SKM-1 (cell line): ENCODE data around the gene PSTPIP2.
"Not testable (repeated sequence)": the region's sequence is repeated elsewhere in the genome, so short reads cannot be mapped to it uniquely, and the experiment has no call there.

ENCODE experiments used
- DNase-seq: peaks from one replicate; lab custom pipeline; 2025; ENCODE audit not compliant: unreplicated experiment; lab: John Stamatoyannopoulos, UW

Gene PSTPIP2

GRCh38 chr18:45993438-45993837 is 78.6 kb downstream of the PSTPIP2 start:
- DNase-seq = no peak

GRCh38 chr18:45992527-45992926 is 79.5 kb downstream of the PSTPIP2 start:
- not testable (repeated sequence) for DNase-seq

- no peak for DNase-seq
Measured at GRCh38 chr18:45991788-45992187, 80.3 kb downstream of the PSTPIP2 start.

- no peak for DNase-seq
Measured at GRCh38 chr18:45984546-45985235, 87.4 kb downstream of the PSTPIP2 start.

- DNase-seq = no peak
Measured at GRCh38 chr18:45981821-45982220, 90.2 kb downstream of the PSTPIP2 start.

GRCh38 chr18:45980229-45980628 is 91.8 kb downstream of the PSTPIP2 start:
- no peak for DNase-seq

- no peak for DNase-seq
Measured at GRCh38 chr18:45978084-45978483, 94.0 kb downstream of the PSTPIP2 start.

- no peak for DNase-seq
Measured at GRCh38 chr18:45976974-45977373, 95.1 kb downstream of the PSTPIP2 start.

GRCh38 chr18:45976566-45976965 is 95.5 kb downstream of the PSTPIP2 start:
- DNase-seq = no peak

- peak; percentile 69 for DNase-seq
Measured at GRCh38 chr18:45974088-45974536, 97.9 kb downstream of the PSTPIP2 start.

GRCh38 chr18:45967007-45967706 is 104.9 kb downstream of the PSTPIP2 start, which contains the start of gene EPG5:
TSS of gene EPG5 (minus strand) at chr18:45967329. CDS start at chr18:45967239, 90 bp downstream.
- DNase-seq = peak; percentile 78

GRCh38 chr18:45964913-45965312 is 107.1 kb downstream of the PSTPIP2 start:
- not testable (repeated sequence) for DNase-seq

GRCh38 chr18:45962866-45963265 is 109.2 kb downstream of the PSTPIP2 start:
- DNase-seq = no peak

GRCh38 chr18:45962461-45962860 is 109.6 kb downstream of the PSTPIP2 start:
- no peak for DNase-seq

- not testable (repeated sequence) for DNase-seq
Measured at GRCh38 chr18:45959484-45959883, 112.6 kb downstream of the PSTPIP2 start.

- DNase-seq = no peak
Measured at GRCh38 chr18:45958730-45959129, 113.3 kb downstream of the PSTPIP2 start.

- DNase-seq = no peak
Measured at GRCh38 chr18:45958027-45958426, 114.0 kb downstream of the PSTPIP2 start.

- DNase-seq = no peak
Measured at GRCh38 chr18:45957100-45957499, 115.0 kb downstream of the PSTPIP2 start.

GRCh38 chr18:45954070-45954934 is 117.8 kb downstream of the PSTPIP2 start:
- DNase-seq = no peak

- DNase-seq = no peak
Measured at GRCh38 chr18:45951016-45951714, 120.9 kb downstream of the PSTPIP2 start.

GRCh38 chr18:45945669-45946068 is 126.4 kb downstream of the PSTPIP2 start:
- DNase-seq = no peak
